Upper lobe of left lung (tissue), 6 donors: ENCODE data around the gene DDR2. TPM values are rescaled to one million over a fixed set of nuclear protein-coding genes. Genes with fewer than 3 reads are reported as not detected.

Experiments used
- ATAC-seq, 2 donors: fragments of 200-7000 bp; cut with Tn5 transposase; one replicate each; pipeline ENCODE4 v1.9.1; 2022; ENCODE audit warnings: mild to moderate bottlenecking in 2 of 2, moderate library complexity in 2 of 2; ENCODE audit not compliant: low FRiP score in 2 of 2
- DNase-seq, 2 donors: peaks; one replicate each; pipeline ENCODE4 v3.0.0-alpha.2; 2019 to 2020
- H3K27ac ChIP-seq, 4 donors: fragments of 200-600 bp; sonication (generic); one replicate each; pipeline ENCODE4 v1.5.1; 2016 to 2019
- H3K27me3 ChIP-seq, 4 donors: fragments of 200-600 bp; sonication (generic); one replicate each; pipeline ENCODE4 v1.5.1; 2017 to 2019
- H3K36me3 ChIP-seq, 4 donors: fragments of 200-600 bp; sonication (generic); one replicate each; pipeline ENCODE4 v1.5.1; 2016 to 2019
- H3K4me1 ChIP-seq, 4 donors: fragments of 200-600 bp; sonication (generic); one replicate each; pipeline ENCODE4 v1.5.1; 2018 to 2019
- H3K4me3 ChIP-seq, 4 donors: fragments of 200-600 bp; sonication (generic); one replicate each; pipeline ENCODE4 v1.5.1; 2017 to 2019; ENCODE audit warnings: mild to moderate bottlenecking in 2 of 4, moderate library complexity in 1 of 4
- H3K9me3 ChIP-seq, 4 donors: fragments of 200-600 bp; sonication (generic); one replicate each; pipeline ENCODE4 v1.5.1; 2018 to 2019
- EP300 ChIP-seq, 4 donors: sonication (generic); formaldehyde crosslinking; IDR thresholded peaks; one replicate each; pipeline ENCODE4 v1.5.1; 2017; ENCODE audit warnings: antibody characterized with exemption in 4 of 4, control low read depth in 2 of 4
- POLR2A ChIP-seq, 4 donors: fragments of 450-650 bp; IDR thresholded peaks; one replicate each; pipeline ENCODE4 v1.5.1; 2016 to 2017; ENCODE audit warnings: antibody characterized with exemption in 4 of 4, mild to moderate bottlenecking in 2 of 4
- POLR2AphosphoS5 ChIP-seq, 2 donors: sonication (generic); formaldehyde crosslinking; IDR thresholded peaks; one replicate each; pipeline ENCODE4 v1.5.1; 2017; ENCODE audit warnings: antibody characterized with exemption in 2 of 2
- WGBS, 2 donors: methylation state at CpG; one replicate each; pipeline ENCODE4 v1.1.5; 2017 to 2018; 5-methylcytosine and 5-hydroxymethylcytosine counted together
- total RNA-seq, 6 donors: library from RNA; depleted of rRNA in 4 of 6; stranded (reverse); fragments of >200 nt in 4 of 6; gene quantifications; one replicate each; pipeline versions ENCODE4 v1.1.0 to v1.2.1, GENCODE V29; 2016 to 2021
- TF ChIP-seq, protein P1 (sequence below), 6 experiments: fragments of 450-650 bp in 4 of 6; fragments of 200-600 bp in 2 of 6; sonication (generic) in 2 of 6; IDR thresholded peaks; one replicate each; pipeline ENCODE4 v1.5.1; 2016 to 2019; ENCODE audit warnings: antibody characterized with exemption in 6 of 6
- donor health status: DM: no; HTN: no; CAD: no; lungs with moderate emphysema.
- donor health status: DM: no; HTN: yes; CAD: no; lungs with severe emphysema.

The DDR2 gene
- total RNA-seq, 6 donors from 2014 or later = 10.5 to 53.3 (median 23.0) TPM

DNA sequence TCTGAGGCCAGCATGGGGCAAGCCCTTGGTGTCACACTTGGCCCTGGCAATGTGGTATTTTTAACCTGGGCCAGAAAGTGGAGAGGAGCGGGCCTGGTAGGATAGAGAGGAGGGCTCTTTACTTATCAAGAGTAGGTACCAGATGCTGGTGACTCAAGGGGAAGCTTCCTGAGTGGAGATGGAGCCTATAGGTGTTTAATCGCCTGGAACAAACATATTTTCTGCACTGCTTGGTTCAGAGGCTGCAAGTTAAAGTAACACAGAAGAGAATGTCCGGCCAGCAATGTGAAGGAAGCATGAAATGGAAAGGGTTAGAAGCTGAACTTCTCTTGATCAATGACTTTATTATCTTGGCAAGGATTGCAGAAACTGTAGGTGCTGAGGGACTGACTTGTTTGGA is 74.3 kb downstream of the DDR2 start:
- Histone ChIP-seq H3K4me1 (peaks cover 8 to 29% (median 15%) of the 10 kb centered on the region in 4 donors), H3K36me3 (no peaks in the 10 kb centered on the region), H3K4me3 (no peak overlapping the region), H3K27ac (no peak overlapping the region), H3K9me3 (no peaks in the 10 kb centered on the region), H3K27me3 (no peaks in the 10 kb centered on the region)
- ATAC-seq (no peak), DNase-seq (no peak)
- WGBS, 2 donors = 85 to 91% methylated on average over 3 of the region's 3 CpGs
- TF ChIP-seq, protein P1, sequence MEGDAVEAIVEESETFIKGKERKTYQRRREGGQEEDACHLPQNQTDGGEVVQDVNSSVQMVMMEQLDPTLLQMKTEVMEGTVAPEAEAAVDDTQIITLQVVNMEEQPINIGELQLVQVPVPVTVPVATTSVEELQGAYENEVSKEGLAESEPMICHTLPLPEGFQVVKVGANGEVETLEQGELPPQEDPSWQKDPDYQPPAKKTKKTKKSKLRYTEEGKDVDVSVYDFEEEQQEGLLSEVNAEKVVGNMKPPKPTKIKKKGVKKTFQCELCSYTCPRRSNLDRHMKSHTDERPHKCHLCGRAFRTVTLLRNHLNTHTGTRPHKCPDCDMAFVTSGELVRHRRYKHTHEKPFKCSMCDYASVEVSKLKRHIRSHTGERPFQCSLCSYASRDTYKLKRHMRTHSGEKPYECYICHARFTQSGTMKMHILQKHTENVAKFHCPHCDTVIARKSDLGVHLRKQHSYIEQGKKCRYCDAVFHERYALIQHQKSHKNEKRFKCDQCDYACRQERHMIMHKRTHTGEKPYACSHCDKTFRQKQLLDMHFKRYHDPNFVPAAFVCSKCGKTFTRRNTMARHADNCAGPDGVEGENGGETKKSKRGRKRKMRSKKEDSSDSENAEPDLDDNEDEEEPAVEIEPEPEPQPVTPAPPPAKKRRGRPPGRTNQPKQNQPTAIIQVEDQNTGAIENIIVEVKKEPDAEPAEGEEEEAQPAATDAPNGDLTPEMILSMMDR (IDR thresholded peaks at IDR 0.05) = no peak

GRCh38 chr1:162708286-162708685 is 76.0 kb downstream of the DDR2 start:
- Histone ChIP-seq H3K27me3 (no peaks in the 10 kb centered on the region), H3K9me3 (no peaks in the 10 kb centered on the region), H3K27ac (no peak overlapping the region), H3K4me1 (peaks cover 12 to 42% (median 22%) of the 10 kb centered on the region in 4 donors), H3K36me3 (no peaks in the 10 kb centered on the region), H3K4me3 (no peak overlapping the region)
- TF ChIP-seq EP300 (IDR thresholded peaks at IDR 0.05) (no peak), POLR2AphosphoS5 (IDR thresholded peaks at IDR 0.05) (no peak), POLR2A (IDR thresholded peaks at IDR 0.05) (no peak)
- TF ChIP-seq, protein P1 (IDR thresholded peaks at IDR 0.05) = no peak
- ATAC-seq (no peak), DNase-seq (no peak)
- 77 to 89% methylated on average over 2 to 3 of the region's 3 CpGs for WGBS, 2 donors

GRCh38 chr1:162709132-162709860 is 77.0 kb downstream of the DDR2 start:
- peak overlapping the region; percentile 43 to 75 (median 54) for H3K27ac ChIP-seq
- WGBS, 2 donors = 74 to 76% methylated on average over 4 of the region's 4 CpGs

GRCh38 chr1:162709870-162710269 is 77.6 kb downstream of the DDR2 start:
- Histone ChIP-seq H3K36me3 (no peaks in the 10 kb centered on the region), H3K27me3 (no peaks in the 10 kb centered on the region), H3K4me3 (no peak overlapping the region), H3K27ac (peak overlapping the region; percentile 43 to 75 (median 54)), H3K9me3 (no peaks in the 10 kb centered on the region), H3K4me1 (peaks cover 12 to 42% (median 22%) of the 10 kb centered on the region in 4 donors)
- ATAC-seq = peak in 1 of 2 donors; percentile 23
- WGBS, 2 donors = 5 to 33% methylated on average over 1 of the region's 1 CpG
- no peak for DNase-seq
- TF ChIP-seq POLR2A (IDR thresholded peaks at IDR 0.05) (no peak), POLR2AphosphoS5 (IDR thresholded peaks at IDR 0.05) (no peak), EP300 (IDR thresholded peaks at IDR 0.05) (no peak)
- TF ChIP-seq, protein P1 (IDR thresholded peaks at IDR 0.05) = no peak

More at GRCh38 chr1:162709132-162709860, 77.0 kb downstream of the DDR2 start:
- H3K4me3 ChIP-seq = no peak overlapping the region
- no peak for TF ChIP-seq POLR2A (IDR thresholded peaks at IDR 0.05)
- TF ChIP-seq EP300 (IDR thresholded peaks at IDR 0.05) = no peak
- TF ChIP-seq, protein P1 (IDR thresholded peaks at IDR 0.05) = no peak
- no peak for TF ChIP-seq POLR2AphosphoS5 (IDR thresholded peaks at IDR 0.05)
- ATAC-seq (no peak), DNase-seq (no peak)
- peaks cover 12 to 42% (median 22%) of the 10 kb centered on the region in 4 donors for H3K4me1 ChIP-seq
- no peaks in the 10 kb centered on the region for H3K36me3 ChIP-seq
- no peaks in the 10 kb centered on the region for H3K27me3 ChIP-seq
- H3K9me3 ChIP-seq = no peaks in the 10 kb centered on the region

- TF ChIP-seq EP300 (IDR thresholded peaks at IDR 0.05) (no peak), POLR2AphosphoS5 (IDR thresholded peaks at IDR 0.05) (no peak), POLR2A (IDR thresholded peaks at IDR 0.05) (no peak)
- TF ChIP-seq, protein P1 (IDR thresholded peaks at IDR 0.05) = no peak
- H3K36me3 ChIP-seq = no peaks in the 10 kb centered on the region
- no peaks in the 10 kb centered on the region for H3K27me3 ChIP-seq
- no peak overlapping the region for H3K4me3 ChIP-seq
- 45 to 58% methylated on average over 1 of the region's 1 CpG for WGBS, 2 donors
- no peaks in the 10 kb centered on the region for H3K9me3 ChIP-seq
- ATAC-seq (peak in 1 of 2 donors; percentile 63), DNase-seq (no peak)
- H3K27ac ChIP-seq = peak overlapping the region; percentile 47 to 75 (median 54)
- H3K4me1 ChIP-seq = peaks cover 12 to 42% (median 22%) of the 10 kb centered on the region in 4 donors
Measured at GRCh38 chr1:162710345-162710744, 78.1 kb downstream of the DDR2 start.
